Dermis microvascular lymphatic vessel endothelial cell (primary cell): ENCODE measurements around the gene SMS. TPM values are rescaled to one million over a fixed set of nuclear protein-coding genes. Genes with fewer than 3 reads are reported as not detected.

Experiments used
- DNase-seq, 2 donors: peaks; one replicate each; pipeline versions ENCODE4 v3.0.0 to v3.0.0-alpha.2; 2010; ENCODE audit warnings: low read depth in 2 of 2
- total RNA-seq: library from RNA; depleted of rRNA; stranded (reverse); fragments of >200 nt; gene quantifications from 2 replicates; pipeline ENCODE4 v1.2.1, GENCODE V29; 2014

SMS gene
- total RNA-seq, 1 donor from 2014 or later: 181 TPM

DNA sequence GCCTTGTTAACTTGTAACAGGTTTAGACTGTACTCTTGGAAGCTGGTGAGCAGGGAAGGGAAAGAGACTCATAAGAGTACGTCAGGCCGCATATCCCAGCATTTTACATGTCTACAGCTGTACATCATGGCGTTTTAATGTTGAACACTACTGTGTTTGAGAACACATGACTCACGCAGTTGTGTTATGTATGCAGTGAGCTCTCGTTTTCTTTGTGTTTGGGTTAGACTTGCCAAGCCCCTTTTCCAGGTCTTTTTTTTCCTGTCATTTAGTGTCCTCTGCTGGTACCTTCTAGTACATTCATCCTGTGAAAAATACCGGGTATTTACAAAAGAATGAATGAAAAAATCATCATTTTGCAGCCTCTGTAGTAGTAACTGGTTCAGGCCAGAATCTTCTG lies 35.3 kb downstream of the SMS start:
- peak; percentile 69 to 72 for DNase-seq

GRCh38 chrX:21978346-21978745 lies 37.8 kb downstream of the SMS start:
- no peak for DNase-seq

- DNase-seq: no peak
These were observed 41.8 kb downstream of the SMS start for GRCh38 chrX:21982311-21982710.

GRCh38 chrX:21985332-21985777 lies 44.8 kb downstream of the SMS start:
- DNase-seq: peak; percentile 73 to 74

- no peak for DNase-seq
These were observed 46.1 kb downstream of the SMS start for GRCh38 chrX:21986596-21986995.

DNA sequence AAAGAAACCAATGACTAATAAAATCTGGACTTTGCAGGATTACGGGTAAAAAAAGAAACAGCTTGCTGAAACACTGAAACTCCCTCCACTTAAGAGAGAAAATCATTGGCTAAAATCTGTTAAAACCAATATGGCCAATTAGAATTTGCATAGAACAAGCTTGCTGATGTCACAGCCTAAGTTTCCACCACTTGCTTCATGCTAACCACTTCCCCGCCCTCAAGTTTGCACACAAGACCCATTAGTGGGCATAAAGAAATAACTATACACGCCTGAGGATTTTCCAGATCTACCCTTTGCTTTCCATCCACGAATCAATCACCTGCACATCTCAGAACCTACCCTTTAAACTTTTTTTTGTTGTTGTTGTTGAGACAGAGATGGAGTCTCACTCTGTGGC lies 48.9 kb downstream of the SMS start:
- no peak for DNase-seq

DNA sequence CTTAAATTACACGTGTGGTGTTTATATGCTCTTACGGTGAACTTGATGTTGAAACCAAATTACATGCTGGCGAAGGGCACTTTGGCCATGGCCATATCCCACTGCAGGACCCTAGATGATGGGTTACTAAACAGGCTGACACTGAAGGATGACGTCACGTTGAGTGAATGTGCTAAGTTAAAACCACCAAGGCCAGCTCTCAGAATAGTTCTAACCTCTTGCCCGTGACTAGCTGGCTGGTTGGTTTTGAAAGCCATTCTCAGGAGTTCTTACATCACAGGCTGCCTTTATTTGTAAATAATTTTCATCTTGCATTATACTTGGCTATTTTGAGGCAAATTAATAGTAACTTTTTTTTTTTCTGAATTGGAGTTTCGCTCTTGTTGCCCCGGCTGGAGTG lies 50.3 kb downstream of the SMS start:
- DNase-seq: no peak

- DNase-seq: no peak
These were observed 51.0 kb downstream of the SMS start for GRCh38 chrX:21991504-21991903.

- no peak for DNase-seq
These were observed 52.8 kb downstream of the SMS start for GRCh38 chrX:21993265-21993664.

DNA sequence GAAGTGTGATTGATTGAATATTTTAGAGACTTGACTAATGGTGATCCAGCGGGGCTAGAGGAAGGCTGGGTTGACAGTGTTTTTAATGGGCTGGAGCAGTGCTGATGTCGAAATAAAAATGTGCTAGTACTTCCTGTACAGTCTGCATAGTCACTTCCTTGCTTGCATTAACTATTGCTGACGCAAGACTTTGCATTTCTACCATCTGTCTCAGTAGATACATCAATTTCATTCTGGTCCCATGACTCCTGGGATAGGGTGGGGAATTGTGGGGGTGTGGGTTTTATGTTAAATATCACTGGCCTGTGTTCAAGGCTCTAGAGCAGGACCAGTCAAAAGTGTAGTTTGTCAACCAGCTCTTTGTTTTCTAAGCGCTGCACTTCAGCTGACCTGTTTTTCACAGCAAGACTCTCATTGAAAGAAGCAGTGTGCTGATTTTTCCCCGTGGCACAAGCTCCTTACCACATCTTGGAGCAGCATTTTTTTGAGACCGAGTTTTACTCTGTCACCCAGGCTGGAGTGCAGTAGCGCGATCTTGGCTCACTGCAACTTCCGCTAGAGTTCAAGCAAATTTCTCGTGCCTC lies 56.5 kb downstream of the SMS start:
- peak in 1 of 2 donors; percentile 12 for DNase-seq

DNA sequence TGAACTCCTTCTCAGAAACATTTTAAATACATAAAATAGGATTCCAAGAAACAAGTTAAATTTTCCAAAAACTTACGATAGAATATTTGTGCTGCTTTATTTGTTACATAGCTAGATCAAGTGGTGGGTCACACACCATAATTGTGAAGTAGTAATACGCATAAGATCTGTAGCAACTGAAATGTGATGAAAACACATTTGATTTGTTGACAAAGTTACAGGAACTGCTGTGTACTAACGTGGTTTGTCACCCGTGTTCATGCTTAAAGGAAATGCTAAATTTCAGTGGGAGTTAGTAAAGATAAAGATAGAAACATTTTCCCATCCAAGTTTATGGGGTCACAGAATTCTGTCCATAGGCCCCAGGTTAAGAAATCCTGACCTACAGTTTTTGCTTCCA lies 57.5 kb downstream of the SMS start:
- no peak for DNase-seq

DNA sequence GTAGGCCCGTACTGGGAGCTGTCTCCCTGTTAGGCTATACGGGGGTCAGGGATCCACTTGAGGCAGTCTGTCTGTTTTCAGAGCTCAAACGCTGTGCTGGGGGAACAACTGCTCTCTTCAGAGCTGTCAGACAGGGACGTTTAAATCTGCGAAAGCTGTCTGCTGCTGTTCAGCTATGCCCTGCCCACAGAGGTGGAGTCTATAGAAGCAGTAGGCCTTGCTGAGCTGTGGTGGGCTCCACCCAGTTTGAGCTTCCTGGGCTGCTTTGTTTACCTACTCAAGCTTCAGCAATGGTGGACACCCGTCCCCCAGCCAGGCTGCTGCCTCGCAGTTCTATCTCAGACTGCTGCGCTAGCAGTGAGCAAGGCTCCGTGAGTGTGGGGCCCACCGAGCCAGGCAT lies 64.4 kb downstream of the SMS start:
- no peak for DNase-seq

DNA sequence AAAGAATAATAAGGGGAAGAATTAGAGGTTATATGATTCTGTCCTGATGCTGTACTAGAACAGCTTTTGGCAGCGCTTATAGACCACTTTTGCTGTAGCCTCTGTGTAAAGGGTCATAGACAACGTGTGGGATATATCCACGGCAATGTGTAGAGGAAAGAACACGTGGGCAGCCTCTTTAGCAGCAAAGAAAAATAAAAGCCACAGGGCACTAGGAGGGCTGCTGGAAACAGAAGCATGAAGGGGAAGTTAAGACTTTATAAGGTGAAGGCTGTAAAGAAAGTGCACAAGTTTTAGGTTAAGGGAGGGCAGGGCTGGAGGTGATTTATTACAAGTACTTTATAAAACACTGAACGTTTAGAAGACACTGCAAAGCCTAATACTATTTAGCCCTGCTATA lies 71.5 kb downstream of the SMS start:
- DNase-seq: no peak

DNA sequence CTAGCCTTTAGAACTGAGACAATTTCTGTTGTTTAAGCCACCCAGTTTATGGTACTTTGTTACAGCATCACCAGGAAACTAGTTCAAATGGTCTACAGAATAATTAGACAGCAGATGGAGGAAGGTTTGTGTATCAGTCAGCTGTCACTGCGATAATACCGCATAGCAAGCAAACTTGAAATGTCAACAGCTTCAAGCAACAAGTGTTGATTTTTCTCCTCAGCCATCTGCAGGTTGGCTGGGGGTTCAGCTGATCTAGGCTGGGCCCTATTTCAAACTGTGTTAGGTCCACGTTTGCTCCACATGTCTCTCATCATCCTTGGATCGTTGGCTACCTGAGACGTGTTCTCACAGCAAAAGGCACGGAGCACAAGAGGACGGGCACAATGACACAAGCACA lies 72.4 kb downstream of the SMS start:
- no peak for DNase-seq

DNA sequence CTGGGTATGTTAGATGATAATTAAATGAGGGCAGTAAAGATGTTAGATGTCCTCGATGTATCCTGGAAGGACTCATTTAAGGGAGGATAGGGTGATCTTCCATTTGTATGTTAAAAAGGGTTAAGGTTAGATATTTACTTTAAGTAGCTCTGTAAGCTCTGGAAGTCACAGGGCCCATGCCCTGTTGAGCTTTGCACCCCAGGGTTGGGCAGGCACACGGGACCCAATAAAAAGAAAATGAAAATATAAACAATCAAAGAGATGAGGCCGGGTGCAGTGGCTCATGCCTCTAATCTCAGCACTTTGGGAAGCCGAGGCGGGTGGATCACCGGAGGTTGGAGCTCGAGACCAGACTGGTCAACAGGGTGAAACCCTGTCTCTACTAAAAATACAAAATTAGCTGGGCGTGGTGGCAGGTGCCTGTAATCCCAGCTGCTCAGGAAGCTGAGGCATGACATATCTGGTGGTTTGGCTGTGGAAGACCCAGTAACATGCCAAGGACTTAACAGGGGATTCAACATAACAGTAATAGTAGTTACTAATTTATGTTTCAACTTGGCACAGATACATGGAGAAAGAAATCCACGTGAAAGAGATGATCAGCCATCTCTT lies 74.7 kb downstream of the SMS start:
- DNase-seq: no peak

- no peak for DNase-seq
These were observed 81.3 kb downstream of the SMS start for GRCh38 chrX:22021751-22022324.

- DNase-seq: no peak
These were observed 84.1 kb downstream of the SMS start for GRCh38 chrX:22024577-22024976.

GRCh38 chrX:22025751-22026150 lies 85.2 kb downstream of the SMS start:
- no peak for DNase-seq

DNA sequence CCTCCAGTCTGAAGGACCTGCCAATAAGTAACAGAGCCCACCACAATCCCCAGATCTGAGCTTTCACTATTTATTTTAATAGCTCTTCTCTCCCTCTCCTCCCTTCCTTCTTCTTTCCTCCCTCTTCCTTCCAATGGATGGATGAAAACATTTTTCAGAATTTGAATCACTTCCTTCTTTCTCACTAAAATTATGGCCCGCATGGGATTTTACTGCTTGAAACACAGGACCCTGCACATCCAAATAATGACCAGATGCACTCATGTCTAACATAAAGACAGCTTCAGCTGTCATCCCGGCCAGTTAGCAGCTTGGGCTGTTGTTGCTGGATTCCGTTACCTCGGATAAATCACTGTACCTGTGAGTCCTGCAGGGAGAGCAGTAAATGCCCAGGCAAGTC lies 86.2 kb downstream of the SMS start:
- no peak for DNase-seq

- no peak for DNase-seq
These were observed 91.6 kb downstream of the SMS start, which contains the start of gene PHEX for GRCh38 chrX:22032084-22032483. TSS of gene PHEX (plus strand) at chrX:22032325. CDS start at chrX:22033006, 681 bp downstream.

DNA sequence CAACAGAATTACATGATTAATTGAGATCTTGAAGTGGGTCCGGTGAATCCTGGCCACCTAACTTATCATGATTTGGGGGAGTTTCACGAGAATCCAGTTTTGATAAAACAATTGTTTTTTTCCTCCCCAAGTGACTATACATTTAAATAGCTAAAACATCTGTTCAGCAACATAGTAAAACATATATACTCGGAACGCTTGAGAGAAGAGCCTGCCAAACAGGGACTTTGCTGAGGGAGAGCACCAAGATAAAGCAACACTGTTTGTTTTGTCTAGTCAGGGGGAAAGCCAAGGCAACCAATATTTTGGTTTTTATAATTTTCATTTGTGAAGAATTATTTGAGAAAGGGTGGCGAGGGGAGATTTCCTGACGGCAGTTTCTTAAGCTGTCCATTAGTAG lies 92.0 kb downstream of the SMS start:
- no peak for DNase-seq

- no peak for DNase-seq
These were observed 93.3 kb downstream of the SMS start for GRCh38 chrX:22033818-22034217.

DNA sequence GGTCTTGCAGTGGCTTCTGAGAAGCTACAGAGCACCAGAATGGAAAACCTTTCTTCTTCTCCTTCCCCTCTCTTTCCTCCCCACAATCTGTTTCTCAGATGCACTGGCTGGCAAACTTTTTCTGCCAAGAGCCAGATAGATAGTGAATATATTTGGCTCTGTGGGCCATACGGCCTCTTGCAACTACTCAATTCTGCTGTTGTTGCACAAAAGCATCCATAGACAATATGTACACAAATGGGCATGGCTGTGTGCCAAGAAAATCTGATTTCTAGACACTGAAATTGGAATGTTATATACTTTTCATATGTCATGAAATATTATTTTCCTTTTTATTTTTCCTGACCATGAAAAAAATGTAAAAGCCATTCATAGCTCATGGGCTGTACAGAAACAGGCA lies 94.7 kb downstream of the SMS start:
- no peak for DNase-seq
